ENCODE measurements around the gene DNAJB11.

GRCh38 chr3:186609247-186609868 is 38.8 kb downstream of the DNAJB11 start:
- TF ChIP-seq POLR2A (IDR thresholded peaks at IDR 0.05): no peak
- peak in 5 of 6 experiments; percentile 25 to 71 (median 39) for TF ChIP-seq CTCF (IDR thresholded peaks at IDR 0.05)
